Body of pancreas (tissue), 4 donors: ENCODE results near the gene EBLN2. TPM values are rescaled to one million over a fixed set of nuclear protein-coding genes. Genes with fewer than 3 reads are reported as not detected.
"Not testable (repeated sequence)": the region's sequence is repeated elsewhere in the genome, so short reads cannot be mapped to it uniquely, and the experiment has no call there.

Experiments used
- ATAC-seq: fragments of 150-250 bp; one replicate; pipeline ENCODE4 v1.9.1; 2016
- DNase-seq, 4 donors: peaks; one replicate each; pipeline ENCODE4 v3.0.0-alpha.2; 2019
- H3K27ac ChIP-seq, 4 donors: fragments of 200-600 bp; sonication (generic); 1 replicate in 3 of 4; 2 replicates in 1 of 4; pipeline versions ENCODE4 v1.5.1 to v1.6.1; 2016 to 2019; ENCODE audit warnings: mild to moderate bottlenecking in 1 of 4, mixed read lengths in 1 of 4, moderate library complexity in 1 of 4
- H3K27me3 ChIP-seq, 2 donors: fragments of 200-600 bp; sonication (generic); one replicate each; pipeline ENCODE4 v1.6.0; 2016; ENCODE audit warnings: mild to moderate bottlenecking in 1 of 2
- H3K36me3 ChIP-seq, 2 donors: fragments of 200-600 bp; sonication (generic); replicated peaks in 1 of 2; 2 replicates each; pipeline ENCODE4 v1.5.1; 2016; ENCODE audit warnings: low read depth in 2 of 2; ENCODE audit not compliant: insufficient read depth in 1 of 2
- H3K4me1 ChIP-seq: fragments of 200-600 bp; sonication (generic); one replicate; pipeline ENCODE4 v1.6.0; 2016
- H3K4me3 ChIP-seq, 2 donors: fragments of 200-600 bp; sonication (generic); 1 replicate in 1 of 2; 2 replicates in 1 of 2; pipeline ENCODE4 v1.5.1; 2016 to 2019
- H3K9me3 ChIP-seq, 3 donors: fragments of 200-600 bp; sonication (generic); 1 replicate in 2 of 3; 2 replicates in 1 of 3; pipeline ENCODE4 v1.5.1; 2016
- CTCF ChIP-seq, 7 experiments: fragments of 450-650 bp in 4 of 7; fragments of 200-600 bp in 3 of 7; sonication (generic) in 3 of 7; IDR thresholded peaks; one replicate each; pipeline ENCODE4 v1.5.1; 2016 to 2019; ENCODE audit warnings: antibody characterized with exemption in 7 of 7
- POLR2A ChIP-seq, 3 donors: fragments of 450-650 bp; IDR thresholded peaks; one replicate each; pipeline ENCODE4 v1.6.1; 2016; ENCODE audit warnings: antibody characterized with exemption in 3 of 3, mild to moderate bottlenecking in 2 of 3
- WGBS, 2 donors: methylation state at CpG; one replicate each; pipeline ENCODE4 v1.1.5; 2017; 5-methylcytosine and 5-hydroxymethylcytosine counted together
- intact Hi-C: fragments of 100-400 bp; cut with DNase I; formaldehyde crosslinking; loops from one replicate; pipeline ENCODE4 v1.15.1; 2023
- total RNA-seq, 2 donors: library from RNA; depleted of rRNA; stranded (reverse); fragments of >200 nt; gene quantifications; one replicate each; pipeline ENCODE4 v1.1.0, GENCODE V29; 2016

Gene EBLN2
- total RNA-seq, 2 donors from 2014 or later: 6.7 to 11.5 TPM

DNA sequence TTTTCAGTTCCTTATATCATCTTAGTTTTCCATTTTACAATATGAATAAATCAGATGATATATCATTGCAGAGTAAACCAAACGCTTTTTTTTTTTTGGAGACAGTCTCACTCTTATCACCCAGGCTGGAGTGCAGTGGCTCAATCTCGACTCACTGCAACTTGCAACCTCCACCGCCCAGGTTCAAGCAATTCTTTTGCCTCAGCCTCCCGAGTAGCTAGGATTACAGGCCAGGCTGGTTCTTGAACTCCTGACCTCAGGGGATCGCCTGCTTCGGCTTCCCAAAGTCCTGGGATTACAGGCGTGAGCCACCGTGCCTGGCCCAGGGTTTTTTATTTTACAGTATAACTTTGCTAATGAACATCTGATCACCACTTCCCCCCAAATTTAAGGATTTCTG lies 5.9 kb upstream of the EBLN2 start:
- no peaks in the 10 kb centered on the region for H3K9me3 ChIP-seq
- no peaks in the 10 kb centered on the region for H3K27me3 ChIP-seq
- ATAC-seq: no peak
- no peaks in the 10 kb centered on the region for H3K4me1 ChIP-seq
- TF ChIP-seq CTCF (IDR thresholded peaks at IDR 0.05) (no peak), POLR2A (IDR thresholded peaks at IDR 0.05) (no peak)
- H3K4me3 ChIP-seq: no peak overlapping the region
- no peak for DNase-seq
- WGBS, 2 donors: 56 to 59% methylated on average over 8 of the region's 8 CpGs
- peak overlapping the region in 1 of 4 donors; percentile 38 for H3K27ac ChIP-seq
- intact Hi-C loops: loop anchor here (10.0 kb wide), 2 partner anchors 111 to 191 kb away; no protein-coding TSS in a partner anchor
- no peaks in the 10 kb centered on the region for H3K36me3 ChIP-seq

GRCh38 chr3:73056014-73056844 lies 5.2 kb upstream of the EBLN2 start:
- Histone ChIP-seq H3K4me3 (no peak overlapping the region), H3K9me3 (no peaks in the 10 kb centered on the region), H3K4me1 (no peaks in the 10 kb centered on the region), H3K27me3 (no peaks in the 10 kb centered on the region), H3K36me3 (no peaks in the 10 kb centered on the region), H3K27ac (peak overlapping the region in 1 of 4 donors; percentile 38)
- DNase-seq (no peak), ATAC-seq (peak; percentile 53)
- no peak for TF ChIP-seq POLR2A (IDR thresholded peaks at IDR 0.05)
- TF ChIP-seq CTCF (IDR thresholded peaks at IDR 0.05): peak in 6 of 7 experiments; percentile 45 to 75 (median 68)
- 12 to 14% methylated on average over 5 of the region's 5 CpGs for WGBS, 2 donors
- intact Hi-C loops: loop anchor here (10.0 kb wide), 2 partner anchors 111 to 191 kb away; no protein-coding TSS in a partner anchor

DNA sequence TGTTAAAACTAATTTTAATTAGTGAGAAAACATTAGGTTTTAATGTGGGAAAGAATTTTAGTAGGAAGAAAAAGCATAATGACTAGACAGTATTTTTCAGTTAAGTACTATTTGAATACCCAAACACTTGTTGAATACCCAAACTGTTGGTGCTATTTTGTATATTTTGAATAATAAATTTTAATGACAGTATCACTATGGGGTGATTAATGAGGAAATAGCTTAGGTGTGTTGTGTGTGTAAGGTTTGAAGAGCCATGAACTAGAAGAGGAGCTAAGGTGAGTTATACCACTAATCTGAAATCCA lies 4.7 kb upstream of the EBLN2 start:
- no peaks in the 10 kb centered on the region for H3K9me3 ChIP-seq
- TF ChIP-seq CTCF (IDR thresholded peaks at IDR 0.05) (no peak), POLR2A (IDR thresholded peaks at IDR 0.05) (no peak)
- DNase-seq: no peak
- H3K4me1 ChIP-seq: no peaks in the 10 kb centered on the region
- no peaks in the 10 kb centered on the region for H3K36me3 ChIP-seq
- H3K27me3 ChIP-seq: no peaks in the 10 kb centered on the region
- no peak overlapping the region for H3K4me3 ChIP-seq
- no peak overlapping the region for H3K27ac ChIP-seq
- ATAC-seq: no peak
- intact Hi-C loops: loop anchor here (10.0 kb wide), 2 partner anchors 112 to 192 kb away; no protein-coding TSS in a partner anchor

DNA sequence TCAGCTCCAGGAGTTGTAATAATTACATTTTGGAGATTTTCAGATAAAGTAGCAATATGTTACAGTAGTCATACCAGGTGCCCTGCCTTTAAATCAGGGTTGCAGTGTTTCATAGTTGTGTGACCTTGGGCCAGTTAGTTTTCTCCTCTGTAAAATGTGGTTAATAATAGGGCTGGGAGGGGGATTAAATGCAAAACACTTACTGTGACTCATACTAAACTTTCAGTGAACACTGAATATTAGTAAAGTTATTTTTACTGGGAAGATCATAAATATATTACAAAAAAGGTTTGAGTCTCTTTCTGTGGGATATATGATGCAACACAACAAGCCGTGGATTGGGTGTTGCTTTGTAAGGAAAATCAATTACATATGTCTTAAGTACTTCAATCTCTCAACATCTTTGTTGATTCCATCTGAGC lies 1.1 kb upstream of the EBLN2 start:
- DNase-seq: no peak
- H3K27me3 ChIP-seq: no peaks in the 10 kb centered on the region
- TF ChIP-seq CTCF (IDR thresholded peaks at IDR 0.05) (no peak), POLR2A (IDR thresholded peaks at IDR 0.05) (no peak)
- intact Hi-C loops: no loop called here
- no peak overlapping the region for H3K27ac ChIP-seq
- H3K4me1 ChIP-seq: no peaks in the 10 kb centered on the region
- no peaks in the 10 kb centered on the region for H3K9me3 ChIP-seq
- 74 to 78% methylated on average over 1 of the region's 1 CpG for WGBS, 2 donors
- no peak for ATAC-seq
- peaks cover 4 to 16% of the 10 kb centered on the region in 2 donors for H3K36me3 ChIP-seq
- no peak overlapping the region for H3K4me3 ChIP-seq

GRCh38 chr3:73066243-73066642 lies 4.8 kb downstream of the EBLN2 start:
- peaks cover 4 to 16% of the 10 kb centered on the region in 2 donors for H3K36me3 ChIP-seq
- H3K4me3 ChIP-seq, H3K27me3 ChIP-seq, ATAC-seq, intact Hi-C loops, H3K9me3 ChIP-seq, H3K4me1 ChIP-seq, H3K27ac ChIP-seq, DNase-seq: not testable (repeated sequence)
